G401.6 (cell line): ENCODE results near the gene KRTAP2-3.
A peak's percentile ranks its signal among the peaks of the same experiment; 100 is the strongest.
"Not testable (repeated sequence)": the region's sequence is repeated elsewhere in the genome, so short reads cannot be mapped to it uniquely, and the experiment has no call there.

Experiments used
- FAIRE-seq: peaks from 2 replicates; lab custom pipeline; 2012; peaks lifted over from hg19 to GRCh38; lab: Jason Lieb, UNC

Gene KRTAP2-3

GRCh38 chr17:41067281-41067680 lies 7.4 kb upstream of the KRTAP2-3 start:
- FAIRE-seq = no peak

- FAIRE-seq = no peak
These were observed 6.1 kb upstream of the KRTAP2-3 start, which contains the start of gene KRTAP2-4 for GRCh38 chr17:41065829-41066624. Gene KRTAP2-4, minus strand, starts transcription at chr17:41065879. Its CDS starts 34 bp downstream, at chr17:41065845.

- not testable (repeated sequence) for FAIRE-seq
These were observed 5.2 kb upstream of the KRTAP2-3 start for GRCh38 chr17:41065016-41065689.

- no peak for FAIRE-seq
These were observed 4.4 kb upstream of the KRTAP2-3 start for GRCh38 chr17:41064301-41064700.

- FAIRE-seq = no peak
These were observed 3.5 kb upstream of the KRTAP2-3 start for GRCh38 chr17:41063449-41063848.

GRCh38 chr17:41061964-41062363 lies 2.0 kb upstream of the KRTAP2-3 start:
- FAIRE-seq = peak; percentile 87

- FAIRE-seq = not testable (repeated sequence)
These were observed 450 bp downstream of the KRTAP2-3 start for GRCh38 chr17:41059276-41060051.

GRCh38 chr17:41058741-41059140 lies 1.2 kb downstream of the KRTAP2-3 start:
- no peak for FAIRE-seq

- no peak for FAIRE-seq
These were observed 2.4 kb downstream of the KRTAP2-3 start for GRCh38 chr17:41057547-41057946.

- FAIRE-seq = not testable (repeated sequence)
These were observed 4.8 kb downstream of the KRTAP2-3 start, which contains the start of gene KRTAP2-2 for GRCh38 chr17:41055130-41055529. Gene KRTAP2-2, minus strand, starts transcription at chr17:41055230. Its CDS starts 19 bp downstream, at chr17:41055211.

- FAIRE-seq = not testable (repeated sequence)
These were observed 5.4 kb downstream of the KRTAP2-3 start for GRCh38 chr17:41054556-41054955.

GRCh38 chr17:41054025-41054424 lies 5.9 kb downstream of the KRTAP2-3 start:
- no peak for FAIRE-seq

GRCh38 chr17:41052566-41052965 lies 7.3 kb downstream of the KRTAP2-3 start:
- no peak for FAIRE-seq

GRCh38 chr17:41049110-41049509 lies 10.8 kb downstream of the KRTAP2-3 start:
- peak; percentile 23 for FAIRE-seq

- FAIRE-seq = peak; percentile 85
These were observed 11.5 kb downstream of the KRTAP2-3 start for GRCh38 chr17:41048441-41048840.

- FAIRE-seq = not testable (repeated sequence)
These were observed 13.0 kb downstream of the KRTAP2-3 start, which contains the start of gene KRTAP2-1 for GRCh38 chr17:41046735-41047465. Gene KRTAP2-1, minus strand, starts transcription at chr17:41047316. Its CDS starts 49 bp downstream, at chr17:41047267.

- no peak for FAIRE-seq
These were observed 17.0 kb downstream of the KRTAP2-3 start for GRCh38 chr17:41042953-41043352.

- not testable (repeated sequence) for FAIRE-seq
These were observed 18.9 kb downstream of the KRTAP2-3 start, which contains the start of gene KRTAP1-1 for GRCh38 chr17:41040783-41041571. Gene KRTAP1-1, minus strand, starts transcription at chr17:41041450. Its CDS starts 53 bp downstream, at chr17:41041397.

- no peak for FAIRE-seq
These were observed 22.0 kb downstream of the KRTAP2-3 start for GRCh38 chr17:41037853-41038350.

GRCh38 chr17:41034346-41034935 lies 25.5 kb downstream of the KRTAP2-3 start, which contains the start of gene KRTAP1-3:
Gene KRTAP1-3, minus strand, starts transcription at chr17:41034874. Its CDS starts 53 bp downstream, at chr17:41034821.
- FAIRE-seq = not testable (repeated sequence)
